ENCODE results near the gene VEPH1.

DNA sequence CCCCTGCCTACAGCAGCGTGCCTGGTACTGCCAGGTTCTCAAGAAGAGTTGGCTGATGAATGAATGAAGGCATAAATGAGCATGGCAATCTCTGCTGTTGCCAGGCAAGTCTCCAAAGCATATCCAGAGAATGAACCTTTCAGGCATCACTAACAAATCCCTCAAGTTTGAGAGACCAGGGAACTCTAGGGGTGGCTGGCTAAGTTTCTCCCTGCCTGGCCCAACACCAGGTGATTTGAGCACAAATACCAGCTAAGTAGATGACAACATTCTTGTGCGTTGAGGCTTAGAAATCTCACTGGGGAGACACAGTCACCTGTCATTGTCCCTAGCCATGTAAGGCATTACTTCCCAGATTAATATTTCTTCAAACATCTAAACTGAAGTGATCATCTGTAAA is 147.9 kb downstream of the VEPH1 start:
- no peak for TF ChIP-seq POLR2A (IDR thresholded peaks at IDR 0.05)
- TF ChIP-seq, protein P1, sequence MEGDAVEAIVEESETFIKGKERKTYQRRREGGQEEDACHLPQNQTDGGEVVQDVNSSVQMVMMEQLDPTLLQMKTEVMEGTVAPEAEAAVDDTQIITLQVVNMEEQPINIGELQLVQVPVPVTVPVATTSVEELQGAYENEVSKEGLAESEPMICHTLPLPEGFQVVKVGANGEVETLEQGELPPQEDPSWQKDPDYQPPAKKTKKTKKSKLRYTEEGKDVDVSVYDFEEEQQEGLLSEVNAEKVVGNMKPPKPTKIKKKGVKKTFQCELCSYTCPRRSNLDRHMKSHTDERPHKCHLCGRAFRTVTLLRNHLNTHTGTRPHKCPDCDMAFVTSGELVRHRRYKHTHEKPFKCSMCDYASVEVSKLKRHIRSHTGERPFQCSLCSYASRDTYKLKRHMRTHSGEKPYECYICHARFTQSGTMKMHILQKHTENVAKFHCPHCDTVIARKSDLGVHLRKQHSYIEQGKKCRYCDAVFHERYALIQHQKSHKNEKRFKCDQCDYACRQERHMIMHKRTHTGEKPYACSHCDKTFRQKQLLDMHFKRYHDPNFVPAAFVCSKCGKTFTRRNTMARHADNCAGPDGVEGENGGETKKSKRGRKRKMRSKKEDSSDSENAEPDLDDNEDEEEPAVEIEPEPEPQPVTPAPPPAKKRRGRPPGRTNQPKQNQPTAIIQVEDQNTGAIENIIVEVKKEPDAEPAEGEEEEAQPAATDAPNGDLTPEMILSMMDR (IDR thresholded peaks at IDR 0.05) = no peak

Data from testis (tissue), 2 donors.